ENCODE data around the gene ITIH1. TPM values are rescaled to one million over a fixed set of nuclear protein-coding genes. Genes with fewer than 3 reads are reported as not detected.

ITIH1 gene
- total RNA-seq, 2 experiments from 2014 or later, result not detected

GRCh38 chr3:52805270-52806039 lies 28.1 kb downstream of the ITIH1 start:
- ChIA-PET POLR2A (no interaction called here), CTCF (no interaction called here)

GRCh38 chr3:52809149-52809548 lies 31.8 kb downstream of the ITIH1 start:
- CTCF ChIA-PET, result interaction anchor here (1.2 kb wide), 1 partner anchor 8 kb away, joined by 3 read pairs; no protein-coding TSS in a partner anchor

GRCh38 chr3:52809662-52810377 lies 32.4 kb downstream of the ITIH1 start:
- POLR2A ChIA-PET, result no interaction called here
- CTCF ChIA-PET, result interaction anchor here (1.2 kb wide), 1 partner anchor 9 kb away, joined by 3 read pairs; no protein-coding TSS in a partner anchor

More at GRCh38 chr3:52809149-52809548, 31.8 kb downstream of the ITIH1 start:
- POLR2A ChIA-PET, result no interaction called here

DNA sequence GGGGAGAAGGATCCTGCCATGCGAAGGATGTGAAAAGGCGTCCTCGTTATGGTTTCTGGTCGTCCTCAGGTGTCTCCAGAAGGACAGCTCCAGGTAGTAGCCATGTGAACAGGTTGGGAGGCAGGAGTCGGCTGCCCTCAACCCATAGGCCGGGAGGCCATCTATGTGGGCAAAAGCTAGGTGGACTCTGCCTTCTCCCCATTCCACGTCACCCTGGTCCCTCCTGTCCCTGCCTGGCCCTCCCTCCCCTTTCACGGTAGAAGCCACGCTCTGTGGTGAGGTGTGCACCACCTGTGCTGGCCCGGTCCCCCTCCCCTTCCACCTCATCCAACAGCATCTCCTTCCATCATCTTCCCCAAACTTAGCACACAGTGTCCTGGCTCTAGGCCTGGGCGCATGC lies 33.5 kb downstream of the ITIH1 start:
- POLR2A ChIA-PET, result no interaction called here
- CTCF ChIA-PET, result no interaction called here

- ChIA-PET POLR2A (no interaction called here), CTCF (no interaction called here)
Measured at GRCh38 chr3:52811452-52812011, 34.1 kb downstream of the ITIH1 start.

DNA sequence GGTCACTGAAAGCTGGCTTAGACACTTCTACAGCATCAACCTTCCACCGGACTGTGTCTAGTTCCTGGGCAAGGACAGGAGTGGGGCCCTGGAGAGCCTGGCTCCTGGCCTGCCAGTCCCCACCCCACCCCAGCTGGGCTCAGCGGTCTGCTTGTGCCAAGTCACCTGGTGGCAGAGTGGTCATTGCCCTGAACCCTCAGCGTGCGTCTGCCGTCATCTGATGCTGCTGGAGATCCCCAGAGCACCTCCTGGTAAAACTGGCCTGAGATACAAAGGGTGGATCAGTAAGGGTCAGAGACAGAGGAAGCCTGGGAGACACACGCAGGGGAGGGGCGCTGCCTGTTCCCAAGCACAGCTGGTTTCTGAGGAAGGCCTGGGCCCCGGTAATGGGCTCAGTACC lies 36.4 kb downstream of the ITIH1 start:
- CTCF ChIA-PET, result no interaction called here
- POLR2A ChIA-PET, result no interaction called here

DNA sequence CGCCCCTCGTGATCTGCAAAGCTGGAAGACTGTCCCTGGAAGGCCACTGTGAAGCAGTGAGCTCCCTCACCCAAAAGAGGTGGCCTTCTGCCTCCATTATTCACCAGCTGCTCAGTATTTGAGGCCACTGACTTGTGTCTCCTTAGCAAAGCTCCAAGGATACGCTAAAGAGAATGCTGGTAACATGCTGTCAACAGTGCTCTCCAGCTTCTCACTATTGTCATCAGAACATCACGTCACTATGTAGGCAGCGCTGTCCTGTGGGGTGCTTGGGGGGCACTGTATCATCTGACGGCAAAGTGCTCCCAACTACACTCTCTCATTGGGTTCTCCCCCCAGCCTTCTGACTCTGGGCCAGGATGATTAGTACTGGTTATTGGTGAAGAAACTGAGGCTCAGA lies 38.8 kb downstream of the ITIH1 start:
- POLR2A ChIA-PET, result no interaction called here
- CTCF ChIA-PET, result no interaction called here

GRCh38 chr3:52816654-52817053 lies 39.3 kb downstream of the ITIH1 start:
- ChIA-PET CTCF (no interaction called here), POLR2A (no interaction called here)

DNA sequence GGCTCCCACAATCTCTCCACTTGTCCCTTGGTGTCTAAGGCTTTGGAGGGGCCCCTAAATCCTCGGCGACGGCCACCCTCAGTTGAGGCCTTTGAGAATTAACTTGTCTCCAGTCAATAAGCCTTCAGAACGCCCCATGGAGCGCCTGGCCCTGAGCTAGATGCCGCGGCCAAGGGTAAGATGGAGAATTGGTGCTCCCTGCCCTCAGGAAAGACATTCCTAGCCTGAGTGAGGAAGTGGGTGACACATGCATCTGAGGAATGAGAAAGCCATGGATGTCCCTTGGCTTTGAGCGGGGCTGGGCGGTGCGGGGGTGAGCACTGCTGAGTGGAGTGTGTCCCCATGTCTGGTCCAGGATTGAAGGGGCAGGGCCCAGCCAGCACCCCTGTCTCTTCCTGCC lies 39.8 kb downstream of the ITIH1 start:
- CTCF ChIA-PET, result no interaction called here

DNA sequence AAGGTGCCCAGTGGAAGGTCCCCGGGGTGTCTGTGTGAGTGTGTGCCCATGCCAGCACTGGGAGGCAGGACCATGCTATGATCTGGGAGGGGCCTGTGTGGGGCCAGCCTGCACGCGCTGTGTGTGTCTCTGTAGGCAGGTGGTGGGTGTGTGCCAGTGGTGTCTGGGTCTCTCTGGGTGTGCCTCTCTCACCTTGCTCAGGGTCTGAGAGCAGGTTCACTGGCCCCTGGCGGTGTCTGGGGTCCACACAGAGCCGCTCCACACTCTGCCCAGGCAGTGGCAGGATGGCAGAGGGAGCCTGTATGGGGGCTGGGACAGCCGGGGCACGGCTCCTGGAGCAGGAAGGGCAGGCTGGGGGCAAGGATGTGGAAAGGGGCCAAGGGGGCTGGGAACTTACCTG lies 40.5 kb downstream of the ITIH1 start:
- ChIA-PET POLR2A (no interaction called here), CTCF (no interaction called here)

More for the DNA sequence above, 39.8 kb downstream of the ITIH1 start:
- POLR2A ChIA-PET, result no interaction called here

GRCh38 chr3:52819936-52820335 lies 42.5 kb downstream of the ITIH1 start:
- CTCF ChIA-PET, result no interaction called here

DNA sequence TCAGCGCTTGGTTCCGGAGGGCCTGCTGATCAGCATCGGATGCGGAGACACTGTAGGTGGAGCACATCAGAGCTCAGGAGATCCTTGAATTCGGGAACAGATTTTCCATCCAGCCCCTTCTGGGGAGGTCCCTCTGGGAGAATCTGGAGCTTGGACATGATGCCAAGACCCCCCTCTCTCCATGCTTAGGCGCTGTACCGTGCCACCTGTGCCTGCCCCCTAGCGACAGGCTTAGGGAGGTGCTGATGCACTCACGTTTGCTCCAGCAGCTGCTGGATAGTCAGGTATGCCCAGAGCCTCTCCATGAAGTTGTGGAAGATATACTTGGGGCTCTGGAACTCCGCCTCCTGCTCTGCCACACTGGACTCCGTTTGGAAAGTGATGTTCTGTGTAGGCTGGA lies 43.3 kb downstream of the ITIH1 start:
- POLR2A ChIA-PET, result no interaction called here

More at GRCh38 chr3:52819936-52820335, 42.5 kb downstream of the ITIH1 start:
- POLR2A ChIA-PET, result no interaction called here

DNA sequence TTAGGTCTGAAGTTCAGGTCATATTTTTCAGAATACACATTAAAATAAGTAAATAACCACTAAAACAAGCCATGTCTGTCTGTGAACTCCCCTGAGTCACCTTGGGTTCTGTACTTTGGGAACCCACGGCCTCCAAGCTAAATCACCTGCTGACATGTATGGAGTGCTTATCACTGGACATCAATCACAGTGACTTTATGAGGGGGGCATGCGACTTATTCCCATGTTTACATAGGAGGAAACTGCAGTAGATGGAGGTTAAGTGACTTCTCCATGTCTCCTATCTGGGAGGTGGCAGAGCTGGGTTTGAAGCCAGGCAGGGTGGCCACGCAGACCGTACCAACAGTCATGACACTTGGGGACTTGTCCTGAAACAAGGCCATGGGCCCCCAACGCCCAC lies 45.0 kb downstream of the ITIH1 start:
- ChIA-PET POLR2A (no interaction called here), CTCF (no interaction called here)

More for the DNA sequence above, 43.3 kb downstream of the ITIH1 start:
- CTCF ChIA-PET, result interaction anchor here (0.6 to 1.3 kb wide), 5 partner anchors 30 to 314 kb away, joined by 3 to 6 read pairs (median 4); partner anchors contain the start of gene NEK4

- CTCF ChIA-PET, result no interaction called here
- POLR2A ChIA-PET, result no interaction called here
Measured at GRCh38 chr3:52824037-52824436, 46.6 kb downstream of the ITIH1 start.

DNA sequence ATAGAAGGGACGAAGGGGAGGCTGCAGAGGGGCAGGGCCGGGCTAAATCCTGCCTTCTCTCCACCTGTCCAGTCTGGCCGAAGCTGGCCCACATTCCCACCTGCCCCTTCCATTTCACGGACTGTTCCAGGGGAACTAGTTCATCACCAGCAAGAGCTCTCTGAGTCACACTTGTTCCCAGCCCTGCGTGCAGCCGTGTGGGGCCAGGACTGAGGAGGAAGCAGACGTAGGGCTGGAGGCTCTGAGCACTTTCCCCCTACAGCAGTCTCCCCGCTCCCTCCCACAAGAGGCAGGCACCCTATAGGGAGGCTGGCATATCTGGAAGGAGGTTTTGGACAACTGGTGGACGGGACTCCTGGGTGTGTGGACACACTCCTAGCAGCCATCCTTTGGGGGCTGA lies 50.0 kb downstream of the ITIH1 start:
- ChIA-PET CTCF (no interaction called here), POLR2A (no interaction called here)

DNA sequence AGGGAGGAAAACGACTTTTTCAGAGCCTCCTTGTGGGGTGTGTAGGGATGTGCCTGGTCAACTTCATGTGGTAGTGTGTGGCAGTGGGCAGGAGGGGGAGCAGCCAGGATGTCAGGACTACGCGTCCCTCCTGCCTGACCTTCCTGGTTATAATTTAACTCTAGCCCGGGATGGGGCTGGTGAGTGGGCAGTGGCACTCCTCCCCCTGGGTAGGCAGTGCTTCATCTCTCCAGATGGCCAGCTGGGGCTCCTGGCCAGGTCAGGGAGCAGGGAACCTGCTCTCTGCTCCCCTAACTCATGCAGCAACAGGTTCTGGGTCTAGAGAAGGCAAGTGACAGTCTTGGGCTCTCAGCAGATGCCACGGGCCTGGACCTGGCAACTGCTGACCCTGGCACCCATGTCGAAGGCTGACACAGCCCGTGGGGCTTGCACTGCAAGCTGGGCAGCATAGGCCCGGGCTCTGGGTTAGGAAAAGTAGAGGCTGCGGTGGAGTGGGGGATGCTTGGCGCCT lies 50.5 kb downstream of the ITIH1 start:
- ChIA-PET POLR2A (no interaction called here), CTCF (no interaction called here)

- ChIA-PET POLR2A (interaction anchor here (0.6 kb wide), 1 partner anchor 14 kb away, joined by 3 read pairs; no protein-coding TSS in a partner anchor), CTCF (no interaction called here)
Measured at GRCh38 chr3:52829482-52829881, 52.1 kb downstream of the ITIH1 start.

DNA sequence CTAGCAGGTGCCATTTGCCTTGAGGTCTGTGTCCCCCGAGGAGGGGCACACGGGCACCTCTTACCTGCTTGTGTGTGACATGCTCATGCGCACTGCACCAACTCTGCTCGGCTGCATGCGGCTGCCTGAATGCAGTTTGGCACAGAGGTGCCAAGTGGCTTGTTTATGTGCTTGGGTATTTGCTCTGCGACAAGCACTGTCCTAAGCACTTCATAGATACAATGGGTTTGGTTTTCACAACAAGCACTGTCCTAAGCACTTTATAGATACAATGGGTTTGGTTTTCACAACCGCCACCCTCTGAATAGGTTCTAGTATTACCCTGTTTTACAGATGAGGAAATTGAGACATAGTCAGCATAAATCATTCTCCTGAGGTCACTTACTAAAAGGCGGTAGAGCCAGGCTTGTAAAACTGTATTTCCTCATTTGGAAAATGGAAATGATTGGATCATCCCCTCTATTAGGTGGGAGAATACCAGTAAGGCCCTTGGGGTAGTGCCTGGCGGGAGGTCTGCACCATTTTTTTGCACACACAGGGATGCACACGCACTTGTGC lies 52.6 kb downstream of the ITIH1 start:
- CTCF ChIA-PET, result no interaction called here
- POLR2A ChIA-PET, result interaction anchor here (0.6 kb wide), 1 partner anchor 15 kb away, joined by 3 read pairs; no protein-coding TSS in a partner anchor

GRCh38 chr3:52830535-52831258 lies 53.3 kb downstream of the ITIH1 start, which contains the start of gene ITIH4:
TSS of gene ITIH4 (minus strand) at chr3:52830672. CDS start at chr3:52830642, 30 bp downstream.
- ChIA-PET POLR2A (no interaction called here), CTCF (no interaction called here)
